Measurements from ENCODE around the gene GTPBP8. TPM values are rescaled to one million over a fixed set of nuclear protein-coding genes. Genes with fewer than 3 reads are reported as not detected.

The GTPBP8 gene
- total and polyA plus RNA-seq, 2 of the 8 experiments (the other 6 are each of a cell fraction or from before 2014, with no cell fraction given): 25.8 to 27.6 TPM

DNA sequence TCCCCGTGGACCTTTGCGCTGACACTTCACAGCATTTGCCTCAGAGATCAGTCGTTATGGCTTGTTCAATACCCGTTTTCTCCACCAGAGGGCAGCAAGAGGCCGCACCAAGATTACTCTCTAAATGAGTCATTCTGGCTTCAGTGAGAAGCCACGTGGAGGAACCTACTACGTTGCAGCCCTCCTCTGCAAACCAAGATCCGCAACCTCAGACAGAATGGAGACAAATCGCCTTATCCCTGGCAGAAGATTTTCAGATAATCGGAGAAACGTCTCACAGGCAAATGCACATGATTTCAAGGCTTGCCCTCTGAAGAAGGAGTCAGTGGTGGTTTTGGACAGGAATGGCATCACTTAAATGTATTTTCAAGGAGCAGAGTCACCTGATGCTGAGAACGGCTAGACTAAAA, 60.5 kb downstream of the GTPBP8 start (continued):
- TF ChIP-seq, protein P1, sequence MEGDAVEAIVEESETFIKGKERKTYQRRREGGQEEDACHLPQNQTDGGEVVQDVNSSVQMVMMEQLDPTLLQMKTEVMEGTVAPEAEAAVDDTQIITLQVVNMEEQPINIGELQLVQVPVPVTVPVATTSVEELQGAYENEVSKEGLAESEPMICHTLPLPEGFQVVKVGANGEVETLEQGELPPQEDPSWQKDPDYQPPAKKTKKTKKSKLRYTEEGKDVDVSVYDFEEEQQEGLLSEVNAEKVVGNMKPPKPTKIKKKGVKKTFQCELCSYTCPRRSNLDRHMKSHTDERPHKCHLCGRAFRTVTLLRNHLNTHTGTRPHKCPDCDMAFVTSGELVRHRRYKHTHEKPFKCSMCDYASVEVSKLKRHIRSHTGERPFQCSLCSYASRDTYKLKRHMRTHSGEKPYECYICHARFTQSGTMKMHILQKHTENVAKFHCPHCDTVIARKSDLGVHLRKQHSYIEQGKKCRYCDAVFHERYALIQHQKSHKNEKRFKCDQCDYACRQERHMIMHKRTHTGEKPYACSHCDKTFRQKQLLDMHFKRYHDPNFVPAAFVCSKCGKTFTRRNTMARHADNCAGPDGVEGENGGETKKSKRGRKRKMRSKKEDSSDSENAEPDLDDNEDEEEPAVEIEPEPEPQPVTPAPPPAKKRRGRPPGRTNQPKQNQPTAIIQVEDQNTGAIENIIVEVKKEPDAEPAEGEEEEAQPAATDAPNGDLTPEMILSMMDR (IDR thresholded peaks at IDR 0.05; ENCODE audit: control extremely low read depth in 1 of 3, insufficient read depth in 1 of 3, low read depth in 1 of 3, low read length in 3 of 3): peak; percentile 48 to 91 (median 80)
- TF ChIP-seq, protein P2, sequence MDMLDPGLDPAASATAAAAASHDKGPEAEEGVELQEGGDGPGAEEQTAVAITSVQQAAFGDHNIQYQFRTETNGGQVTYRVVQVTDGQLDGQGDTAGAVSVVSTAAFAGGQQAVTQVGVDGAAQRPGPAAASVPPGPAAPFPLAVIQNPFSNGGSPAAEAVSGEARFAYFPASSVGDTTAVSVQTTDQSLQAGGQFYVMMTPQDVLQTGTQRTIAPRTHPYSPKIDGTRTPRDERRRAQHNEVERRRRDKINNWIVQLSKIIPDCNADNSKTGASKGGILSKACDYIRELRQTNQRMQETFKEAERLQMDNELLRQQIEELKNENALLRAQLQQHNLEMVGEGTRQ (IDR thresholded peaks at IDR 0.05; ENCODE audit: low read length): peak; percentile 66
- TF ChIP-seq KDM5A (IDR thresholded peaks at IDR 0.05; ENCODE audit: low read length) (no peak), KDM1A (IDR thresholded peaks at IDR 0.05; ENCODE audit: borderline replicate concordance, low read length) (no peak), BRCA1 (IDR thresholded peaks at IDR 0.05; ENCODE audit: low read depth, low read length) (no peak; the same call in 1 of the 2 replicates), POU5F1 (IDR thresholded peaks at IDR 0.05; ENCODE audit: low read depth, low read length) (no peak)
- TF ChIP-seq, protein P3, sequence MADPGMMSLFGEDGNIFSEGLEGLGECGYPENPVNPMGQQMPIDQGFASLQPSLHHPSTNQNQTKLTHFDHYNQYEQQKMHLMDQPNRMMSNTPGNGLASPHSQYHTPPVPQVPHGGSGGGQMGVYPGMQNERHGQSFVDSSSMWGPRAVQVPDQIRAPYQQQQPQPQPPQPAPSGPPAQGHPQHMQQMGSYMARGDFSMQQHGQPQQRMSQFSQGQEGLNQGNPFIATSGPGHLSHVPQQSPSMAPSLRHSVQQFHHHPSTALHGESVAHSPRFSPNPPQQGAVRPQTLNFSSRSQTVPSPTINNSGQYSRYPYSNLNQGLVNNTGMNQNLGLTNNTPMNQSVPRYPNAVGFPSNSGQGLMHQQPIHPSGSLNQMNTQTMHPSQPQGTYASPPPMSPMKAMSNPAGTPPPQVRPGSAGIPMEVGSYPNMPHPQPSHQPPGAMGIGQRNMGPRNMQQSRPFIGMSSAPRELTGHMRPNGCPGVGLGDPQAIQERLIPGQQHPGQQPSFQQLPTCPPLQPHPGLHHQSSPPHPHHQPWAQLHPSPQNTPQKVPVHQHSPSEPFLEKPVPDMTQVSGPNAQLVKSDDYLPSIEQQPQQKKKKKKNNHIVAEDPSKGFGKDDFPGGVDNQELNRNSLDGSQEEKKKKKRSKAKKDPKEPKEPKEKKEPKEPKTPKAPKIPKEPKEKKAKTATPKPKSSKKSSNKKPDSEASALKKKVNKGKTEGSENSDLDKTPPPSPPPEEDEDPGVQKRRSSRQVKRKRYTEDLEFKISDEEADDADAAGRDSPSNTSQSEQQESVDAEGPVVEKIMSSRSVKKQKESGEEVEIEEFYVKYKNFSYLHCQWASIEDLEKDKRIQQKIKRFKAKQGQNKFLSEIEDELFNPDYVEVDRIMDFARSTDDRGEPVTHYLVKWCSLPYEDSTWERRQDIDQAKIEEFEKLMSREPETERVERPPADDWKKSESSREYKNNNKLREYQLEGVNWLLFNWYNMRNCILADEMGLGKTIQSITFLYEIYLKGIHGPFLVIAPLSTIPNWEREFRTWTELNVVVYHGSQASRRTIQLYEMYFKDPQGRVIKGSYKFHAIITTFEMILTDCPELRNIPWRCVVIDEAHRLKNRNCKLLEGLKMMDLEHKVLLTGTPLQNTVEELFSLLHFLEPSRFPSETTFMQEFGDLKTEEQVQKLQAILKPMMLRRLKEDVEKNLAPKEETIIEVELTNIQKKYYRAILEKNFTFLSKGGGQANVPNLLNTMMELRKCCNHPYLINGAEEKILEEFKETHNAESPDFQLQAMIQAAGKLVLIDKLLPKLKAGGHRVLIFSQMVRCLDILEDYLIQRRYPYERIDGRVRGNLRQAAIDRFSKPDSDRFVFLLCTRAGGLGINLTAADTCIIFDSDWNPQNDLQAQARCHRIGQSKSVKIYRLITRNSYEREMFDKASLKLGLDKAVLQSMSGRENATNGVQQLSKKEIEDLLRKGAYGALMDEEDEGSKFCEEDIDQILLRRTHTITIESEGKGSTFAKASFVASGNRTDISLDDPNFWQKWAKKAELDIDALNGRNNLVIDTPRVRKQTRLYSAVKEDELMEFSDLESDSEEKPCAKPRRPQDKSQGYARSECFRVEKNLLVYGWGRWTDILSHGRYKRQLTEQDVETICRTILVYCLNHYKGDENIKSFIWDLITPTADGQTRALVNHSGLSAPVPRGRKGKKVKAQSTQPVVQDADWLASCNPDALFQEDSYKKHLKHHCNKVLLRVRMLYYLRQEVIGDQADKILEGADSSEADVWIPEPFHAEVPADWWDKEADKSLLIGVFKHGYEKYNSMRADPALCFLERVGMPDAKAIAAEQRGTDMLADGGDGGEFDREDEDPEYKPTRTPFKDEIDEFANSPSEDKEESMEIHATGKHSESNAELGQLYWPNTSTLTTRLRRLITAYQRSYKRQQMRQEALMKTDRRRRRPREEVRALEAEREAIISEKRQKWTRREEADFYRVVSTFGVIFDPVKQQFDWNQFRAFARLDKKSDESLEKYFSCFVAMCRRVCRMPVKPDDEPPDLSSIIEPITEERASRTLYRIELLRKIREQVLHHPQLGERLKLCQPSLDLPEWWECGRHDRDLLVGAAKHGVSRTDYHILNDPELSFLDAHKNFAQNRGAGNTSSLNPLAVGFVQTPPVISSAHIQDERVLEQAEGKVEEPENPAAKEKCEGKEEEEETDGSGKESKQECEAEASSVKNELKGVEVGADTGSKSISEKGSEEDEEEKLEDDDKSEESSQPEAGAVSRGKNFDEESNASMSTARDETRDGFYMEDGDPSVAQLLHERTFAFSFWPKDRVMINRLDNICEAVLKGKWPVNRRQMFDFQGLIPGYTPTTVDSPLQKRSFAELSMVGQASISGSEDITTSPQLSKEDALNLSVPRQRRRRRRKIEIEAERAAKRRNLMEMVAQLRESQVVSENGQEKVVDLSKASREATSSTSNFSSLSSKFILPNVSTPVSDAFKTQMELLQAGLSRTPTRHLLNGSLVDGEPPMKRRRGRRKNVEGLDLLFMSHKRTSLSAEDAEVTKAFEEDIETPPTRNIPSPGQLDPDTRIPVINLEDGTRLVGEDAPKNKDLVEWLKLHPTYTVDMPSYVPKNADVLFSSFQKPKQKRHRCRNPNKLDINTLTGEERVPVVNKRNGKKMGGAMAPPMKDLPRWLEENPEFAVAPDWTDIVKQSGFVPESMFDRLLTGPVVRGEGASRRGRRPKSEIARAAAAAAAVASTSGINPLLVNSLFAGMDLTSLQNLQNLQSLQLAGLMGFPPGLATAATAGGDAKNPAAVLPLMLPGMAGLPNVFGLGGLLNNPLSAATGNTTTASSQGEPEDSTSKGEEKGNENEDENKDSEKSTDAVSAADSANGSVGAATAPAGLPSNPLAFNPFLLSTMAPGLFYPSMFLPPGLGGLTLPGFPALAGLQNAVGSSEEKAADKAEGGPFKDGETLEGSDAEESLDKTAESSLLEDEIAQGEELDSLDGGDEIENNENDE (IDR thresholded peaks at IDR 0.05; ENCODE audit: insufficient replicate concordance, low read length): no peak
